ENCODE measurements around the gene NAPEPLD.
A peak's percentile ranks its signal among the peaks of the same experiment; 100 is the strongest.
"Not testable (repeated sequence)": the region's sequence is repeated elsewhere in the genome, so short reads cannot be mapped to it uniquely, and the experiment has no call there.

NAPEPLD gene

GRCh38 chr7:103148994-103149807, at the start of gene NAPEPLD:
Gene NAPEPLD, minus strand, starts transcription at chr7:103149099. Its CDS starts 20,323 bp downstream, at chr7:103128776.
- DNase-seq = peak; percentile 74

- not testable (repeated sequence) for DNase-seq
Measured at GRCh38 chr7:103198079-103198478, 49.2 kb upstream of the NAPEPLD start.

- not testable (repeated sequence) for DNase-seq
Measured at GRCh38 chr7:103195364-103195763, 46.5 kb upstream of the NAPEPLD start.

- DNase-seq = not testable (repeated sequence)
Measured at GRCh38 chr7:103172415-103173146, 23.7 kb upstream of the NAPEPLD start.

DNA sequence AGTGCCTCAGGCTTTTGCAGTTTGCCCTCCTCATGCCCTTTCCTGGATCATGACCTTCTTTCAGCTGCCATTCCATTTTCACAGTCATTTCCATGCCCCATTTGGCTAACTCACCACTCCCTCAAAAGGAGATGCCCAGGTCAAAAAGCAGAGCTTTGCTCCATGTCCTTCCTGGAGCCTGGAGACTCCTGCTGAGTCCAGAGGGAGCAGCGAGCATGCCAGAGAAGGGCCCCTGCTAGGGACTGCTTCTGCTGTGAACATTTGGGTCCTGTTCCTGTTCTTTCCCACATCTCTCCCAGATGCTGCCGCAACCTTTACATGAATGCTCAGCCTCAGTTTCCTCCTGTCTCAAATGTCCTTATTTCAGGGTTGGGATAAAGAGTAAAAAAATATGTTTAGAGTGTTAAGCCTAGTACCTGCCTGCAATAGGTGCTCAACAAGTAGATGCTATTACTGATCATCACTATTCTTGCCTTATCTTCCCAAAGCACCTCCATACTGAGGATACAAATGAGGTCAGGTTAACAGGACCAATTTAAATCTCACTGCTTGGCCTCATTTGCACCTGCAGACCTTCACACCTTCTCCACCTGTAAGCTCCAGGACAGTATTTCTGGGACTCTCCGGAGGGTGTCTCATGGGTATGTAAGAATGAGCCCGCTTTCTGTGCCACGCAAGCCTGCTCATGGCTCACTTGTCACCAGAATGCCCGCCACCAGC, 23.0 kb upstream of the NAPEPLD start:
- not testable (repeated sequence) for DNase-seq

- DNase-seq = not testable (repeated sequence)
Measured at GRCh38 chr7:103166921-103167544, 18.1 kb upstream of the NAPEPLD start.

- not testable (repeated sequence) for DNase-seq
Measured at GRCh38 chr7:103163087-103163825, 14.4 kb upstream of the NAPEPLD start.

GRCh38 chr7:103162641-103163040, 13.7 kb upstream of the NAPEPLD start:
- DNase-seq = not testable (repeated sequence)

DNA sequence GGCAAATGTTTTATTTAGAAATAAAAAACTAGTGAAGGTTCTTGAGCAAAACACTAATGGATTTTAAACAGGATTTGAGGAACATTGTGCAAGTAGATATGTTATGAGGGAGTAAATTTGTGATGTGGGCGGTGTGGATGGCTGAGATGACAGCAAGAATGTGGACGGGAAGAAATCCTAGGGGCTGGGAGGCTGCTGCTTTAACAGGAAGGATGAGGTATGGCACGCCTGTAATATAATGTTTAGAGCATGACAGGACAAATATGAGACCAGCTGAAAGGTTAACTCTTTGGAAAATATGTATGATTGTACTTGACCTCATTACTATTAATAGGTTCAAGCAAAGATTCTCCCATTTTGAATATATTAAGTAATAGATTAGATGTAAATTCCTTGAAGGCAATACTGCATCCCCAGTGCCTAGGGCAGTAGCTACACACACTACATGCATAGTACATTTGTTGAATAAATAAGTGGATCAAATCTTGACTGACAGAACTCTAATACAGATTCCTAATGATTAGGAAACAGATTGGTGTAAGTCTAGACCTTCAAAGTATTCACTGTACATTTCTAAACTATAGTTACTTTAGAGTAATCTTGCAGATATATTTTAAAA, 13.2 kb upstream of the NAPEPLD start:
- DNase-seq = not testable (repeated sequence)

DNA sequence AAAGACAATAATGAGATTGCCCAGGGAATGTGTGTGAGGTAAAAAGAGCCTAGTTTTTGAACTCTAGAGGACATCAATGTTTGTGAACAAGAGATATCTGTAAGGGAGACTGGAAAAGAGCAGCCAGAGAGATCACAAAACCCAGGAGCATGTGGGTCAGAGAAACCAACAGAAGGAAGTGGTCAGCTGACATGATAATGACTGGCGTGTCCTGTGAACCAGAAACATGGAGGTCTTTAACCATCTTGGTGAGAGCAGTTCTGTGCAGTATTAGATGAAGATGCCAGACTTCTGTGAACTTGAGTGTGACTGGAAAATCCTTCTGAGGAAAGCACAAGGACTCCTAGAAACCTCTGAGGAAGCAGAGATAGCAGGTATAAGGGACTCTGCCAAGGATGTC, 10.2 kb upstream of the NAPEPLD start:
- not testable (repeated sequence) for DNase-seq

- DNase-seq = peak; percentile 8
Measured at GRCh38 chr7:103155331-103156024, 6.6 kb upstream of the NAPEPLD start.

- no peak for DNase-seq
Measured at GRCh38 chr7:103154042-103154441, 5.1 kb upstream of the NAPEPLD start.

DNA sequence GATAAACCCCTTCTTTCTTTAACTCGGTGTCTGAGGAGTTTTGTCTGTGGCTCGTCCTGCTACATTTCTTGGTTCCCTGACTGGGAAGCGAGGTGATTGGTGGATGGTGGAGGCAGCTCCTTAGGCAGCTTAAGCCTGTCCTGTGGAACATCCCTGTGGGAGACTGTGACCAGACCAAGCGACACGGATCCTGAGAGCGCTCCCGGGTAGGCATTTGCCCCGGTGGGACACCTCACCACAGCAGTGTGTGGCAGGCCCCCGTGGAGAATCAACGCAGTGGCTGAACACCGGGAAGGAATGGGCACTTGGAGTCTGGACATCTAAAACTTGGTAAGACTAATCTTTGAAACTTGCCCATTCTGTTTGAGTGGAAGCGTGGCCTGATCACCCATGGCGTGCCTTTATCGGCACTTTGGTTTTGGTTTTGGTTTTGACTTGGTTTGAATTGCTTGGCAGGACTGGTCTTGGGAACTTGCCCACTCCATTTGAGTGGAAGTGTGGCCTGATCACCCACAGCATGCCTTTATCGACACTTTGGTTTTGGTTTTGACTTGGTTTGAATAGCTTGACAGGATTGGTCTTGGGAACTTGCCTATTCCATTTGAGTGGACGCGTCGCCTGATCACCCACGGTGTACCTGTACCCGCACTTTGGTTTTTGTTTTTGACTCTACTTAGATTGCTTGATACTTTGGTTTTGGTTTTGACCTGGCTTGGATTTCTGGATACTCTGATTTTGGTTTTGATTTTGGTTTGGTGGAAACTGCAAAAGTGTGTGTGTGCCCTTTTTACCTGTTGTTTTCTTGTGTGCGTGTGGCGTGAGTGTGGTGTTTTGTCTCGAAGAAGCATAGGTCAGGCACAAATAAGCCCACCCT, 4.1 kb upstream of the NAPEPLD start:
- not testable (repeated sequence) for DNase-seq

GRCh38 chr7:103151993-103152676, 3.2 kb upstream of the NAPEPLD start:
- DNase-seq = not testable (repeated sequence)

DNA sequence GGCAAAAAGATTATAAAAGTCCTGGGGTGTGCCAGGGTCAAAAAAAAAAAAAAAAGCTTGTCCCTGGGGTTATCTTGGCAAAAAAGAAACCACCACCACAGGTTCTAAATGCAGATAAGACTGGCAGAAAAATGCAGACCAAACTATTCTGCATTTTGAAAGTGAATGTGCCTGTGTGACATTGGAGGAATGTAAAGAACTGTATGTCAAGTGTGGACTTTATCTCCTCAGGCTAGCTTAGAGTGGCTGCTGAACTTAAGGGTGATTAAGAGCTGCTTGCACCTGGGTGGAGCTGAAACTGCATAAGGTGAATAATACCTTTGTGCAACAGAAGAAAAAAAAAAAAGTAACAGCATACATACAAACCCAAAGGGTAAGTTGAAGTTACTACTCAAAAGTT, 1.3 kb upstream of the NAPEPLD start:
- no peak for DNase-seq

DNA sequence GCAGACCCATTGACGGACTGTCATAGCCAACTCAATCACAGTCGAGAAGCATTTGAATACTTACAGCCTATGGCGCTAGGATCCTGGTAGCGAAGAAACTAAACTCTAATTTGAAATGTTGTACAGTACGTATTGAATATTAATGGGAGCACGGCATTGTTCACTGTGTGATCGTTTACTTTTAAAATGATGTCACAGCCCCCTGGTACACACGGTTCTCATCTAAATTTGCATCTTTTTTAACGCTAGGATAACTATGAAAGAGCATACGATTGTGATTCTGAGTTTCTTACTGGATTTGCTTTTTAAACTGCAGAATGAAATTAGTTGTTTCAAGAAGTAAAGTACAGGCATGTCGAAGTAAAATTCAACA, 895 bp upstream of the NAPEPLD start:
- no peak for DNase-seq

DNA sequence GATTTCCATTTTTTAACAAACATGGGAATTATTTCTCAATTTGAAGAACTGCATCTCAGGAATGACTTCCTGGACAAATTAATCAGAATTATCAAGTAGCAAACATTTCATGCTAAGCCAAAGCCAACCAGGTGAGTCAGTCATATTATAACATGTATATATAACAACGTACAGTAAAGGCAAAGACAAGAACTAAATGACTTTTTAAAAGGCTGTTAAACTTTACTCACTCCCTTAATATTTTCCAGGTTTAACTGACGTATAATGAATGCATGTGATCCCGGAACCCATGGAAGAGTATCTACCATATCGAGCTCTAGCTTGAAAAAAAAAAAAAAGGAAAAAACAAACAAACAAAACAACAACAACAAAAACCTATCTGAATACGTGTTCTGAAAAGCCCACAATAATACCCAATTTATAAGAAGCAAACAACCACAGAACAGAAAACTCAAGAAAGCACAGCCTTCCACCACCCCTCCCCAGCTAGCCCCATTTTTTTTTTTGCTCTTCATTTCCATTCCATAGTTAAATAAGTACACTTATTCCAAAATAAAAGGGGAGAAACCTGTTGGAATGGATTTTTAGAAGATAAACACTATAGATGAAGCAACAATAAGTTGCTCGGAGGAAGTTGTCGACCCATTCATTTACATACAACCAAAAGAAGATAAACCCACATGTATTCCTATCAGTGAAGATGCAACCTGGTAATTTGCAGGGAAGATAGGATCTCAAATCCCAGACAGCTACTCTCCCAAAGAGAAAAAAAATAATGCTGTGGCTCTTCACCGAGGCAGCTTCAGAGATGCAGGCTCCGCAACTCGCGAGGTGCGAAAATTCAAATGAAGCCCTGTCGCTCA, 537 bp downstream of the NAPEPLD start:
- no peak for DNase-seq

- not testable (repeated sequence) for DNase-seq
Measured at GRCh38 chr7:103144754-103145153, 4.1 kb downstream of the NAPEPLD start.

All from activated CD4-positive, alpha-beta T cell treated with anti-CD3 and anti-CD28 coated beads for 48 hours (primary cell).